ENCODE data around the gene MGMT. TPM values are rescaled to one million over a fixed set of nuclear protein-coding genes. Genes with fewer than 3 reads are reported as not detected.

Gene MGMT
- polyA plus RNA-seq, 3 donors = 11.7 to 28.1 (median 22.7) TPM

DNA sequence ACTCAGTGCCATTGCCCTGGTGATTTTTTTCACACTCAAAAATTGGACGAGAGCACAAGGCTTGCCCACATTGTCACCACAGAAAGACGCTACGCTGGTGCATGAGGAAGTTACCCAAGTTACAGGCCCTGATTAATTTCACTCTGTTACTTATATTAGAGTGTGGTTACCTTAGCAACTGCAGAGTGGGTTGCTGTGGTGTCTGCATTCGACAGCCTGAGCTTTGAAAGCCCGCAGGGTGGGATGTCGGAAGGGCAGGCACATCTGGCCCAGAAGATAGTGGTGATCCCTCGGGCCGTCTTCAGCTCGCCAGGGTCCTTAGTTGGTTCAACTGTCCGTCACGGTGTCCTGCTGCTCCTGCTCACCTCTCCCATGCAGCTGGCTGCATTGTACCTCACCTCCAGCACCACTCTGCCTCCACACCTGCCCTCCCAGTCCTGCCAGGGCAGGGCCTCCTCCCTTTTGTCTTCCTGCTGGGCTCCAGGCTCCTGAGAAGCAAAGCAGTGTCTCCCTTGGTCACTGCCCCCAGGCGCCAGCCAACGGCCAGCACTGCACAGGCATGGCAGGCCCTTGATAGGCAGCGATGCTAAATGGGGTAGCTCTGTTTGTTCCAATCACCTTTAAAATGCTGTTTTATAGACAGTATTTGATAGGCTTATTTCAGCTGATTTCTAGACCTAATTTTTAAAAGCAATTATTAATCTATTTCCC, 329.8 kb downstream of the MGMT start:
- WGBS, 3 donors = 70 to 74% (median 72%) methylated on average over 14 of the region's 14 CpGs

DNA sequence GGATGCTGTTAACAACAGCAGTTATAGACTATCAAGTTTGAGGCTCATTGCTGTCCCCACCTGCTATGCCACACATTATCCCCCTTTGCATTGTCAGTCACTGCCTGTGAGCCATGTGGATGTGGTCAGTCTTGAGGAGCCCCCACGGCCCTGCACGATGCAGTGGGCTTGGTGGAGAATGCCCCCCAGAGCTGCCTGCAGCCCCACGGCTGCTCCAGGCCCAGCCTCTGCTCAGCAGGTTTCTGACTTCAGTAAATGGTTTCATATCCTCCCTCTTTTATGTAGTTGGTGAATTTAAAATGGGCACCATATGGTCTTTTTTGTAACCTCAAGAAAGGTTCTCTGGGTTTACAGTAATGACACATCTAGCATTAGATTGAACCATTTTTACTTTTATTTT, 332.9 kb downstream of the MGMT start:
- WGBS, 3 donors = 68 to 85% (median 80%) methylated on average over 3 of the region's 3 CpGs
- H3K27ac ChIP-seq (ENCODE audit: low read depth, low read length) = no peak overlapping the region

More for the DNA sequence above, 329.8 kb downstream of the MGMT start:
- H3K27ac ChIP-seq (ENCODE audit: low read depth, low read length) = no peak overlapping the region

DNA sequence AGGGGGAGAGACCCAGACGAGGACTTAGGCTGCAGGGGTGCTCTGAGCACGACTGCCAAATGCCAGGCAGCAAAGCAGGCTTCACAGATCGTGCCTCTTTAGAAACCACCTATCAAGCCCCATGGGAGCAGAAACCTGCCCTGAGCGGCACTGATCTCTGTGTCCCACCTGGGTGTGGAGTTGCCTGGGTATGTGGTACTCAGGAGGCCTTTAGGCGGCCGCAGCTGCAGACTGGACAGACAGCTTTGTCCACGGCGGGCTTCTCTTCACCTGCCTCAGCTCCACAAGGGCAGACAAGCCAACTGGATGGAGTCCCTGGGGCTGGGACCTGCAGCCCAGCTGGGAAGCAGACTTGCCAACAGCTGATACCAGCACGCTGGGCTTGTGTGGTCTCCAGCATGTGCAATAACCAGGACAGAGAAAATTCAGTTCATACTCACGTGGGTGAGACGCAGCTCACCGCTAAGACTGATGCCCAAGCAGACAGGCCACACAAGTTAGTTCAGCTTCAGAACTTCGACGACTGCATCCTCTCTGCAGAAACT, 333.8 kb downstream of the MGMT start:
- no peak overlapping the region for H3K27ac ChIP-seq (ENCODE audit: low read depth, low read length)
- 65 to 76% (median 72%) methylated on average over 14 of the region's 14 CpGs for WGBS, 3 donors

DNA sequence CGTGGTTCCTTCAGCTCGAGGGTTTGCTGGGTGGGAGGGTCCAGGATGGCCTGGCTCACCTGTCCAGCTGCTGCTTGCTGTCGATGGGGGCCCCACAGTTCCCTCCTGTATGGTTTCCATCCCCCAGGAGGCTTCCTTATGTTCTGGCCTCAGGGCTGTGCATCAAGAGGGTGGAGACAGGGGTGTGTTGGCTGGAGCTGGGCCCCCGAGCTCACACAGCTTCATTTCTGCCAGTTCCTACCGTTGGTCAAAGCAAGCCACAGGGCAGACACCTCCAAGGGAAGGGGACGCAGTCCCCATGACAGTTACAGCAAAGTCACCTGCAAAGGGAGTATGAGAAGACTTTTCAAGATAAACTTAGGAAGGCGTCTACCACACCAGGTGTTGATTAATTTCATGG, 340.2 kb downstream of the MGMT start:
- no peak overlapping the region for H3K27ac ChIP-seq (ENCODE audit: low read depth, low read length)
- whole genome bisulfite sequencing, 3 donors = 81 to 92% (median 86%) methylated on average over 7 of the region's 7 CpGs

DNA sequence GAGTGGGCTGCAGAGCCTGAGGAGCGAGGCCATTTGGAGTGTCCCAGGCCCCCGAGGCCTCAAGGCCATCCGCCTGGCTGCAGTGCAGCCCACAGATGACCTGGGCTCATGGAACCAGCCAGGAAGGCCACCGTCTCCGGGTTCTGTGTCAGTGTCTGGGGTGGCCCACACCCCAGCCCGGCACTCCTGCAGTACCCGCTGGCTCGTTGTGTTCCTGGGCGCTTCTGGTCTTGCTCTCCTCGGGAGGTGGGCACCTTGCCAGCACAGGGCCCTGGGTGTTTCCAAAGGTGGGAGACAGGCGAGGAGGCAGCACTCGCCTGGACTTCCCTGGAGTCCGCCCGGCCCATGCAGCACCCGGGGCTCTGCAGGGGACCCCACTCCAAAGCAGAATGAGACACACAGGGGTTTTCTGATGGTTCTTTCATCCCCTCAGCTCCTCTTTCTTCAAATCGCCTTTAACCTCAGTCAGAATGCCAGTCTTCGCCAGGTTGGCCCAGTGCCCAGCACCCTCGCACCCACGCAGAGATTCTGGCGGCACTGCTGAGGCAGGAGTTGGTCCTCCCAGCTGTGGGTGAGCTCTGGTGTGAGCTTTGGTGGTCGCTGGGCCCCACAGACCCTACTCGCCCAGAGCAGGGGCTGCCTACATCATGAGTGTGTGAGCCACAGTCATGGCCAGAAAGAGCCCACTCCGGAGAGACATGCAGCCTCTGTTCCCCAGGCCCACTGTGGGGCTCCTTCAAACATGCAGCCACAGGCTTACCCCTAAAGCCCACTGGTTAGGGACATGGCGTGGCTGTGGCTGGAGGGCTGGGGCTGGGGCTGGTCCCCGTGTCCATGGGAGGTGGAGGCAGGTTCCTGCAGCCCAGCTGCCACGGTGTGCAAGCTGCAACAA, 341.3 kb downstream of the MGMT start:
- no peak overlapping the region for H3K27ac ChIP-seq (ENCODE audit: low read depth, low read length)
- WGBS, 3 donors = 83 to 89% (median 86%) methylated on average over 26 of the region's 26 CpGs

DNA sequence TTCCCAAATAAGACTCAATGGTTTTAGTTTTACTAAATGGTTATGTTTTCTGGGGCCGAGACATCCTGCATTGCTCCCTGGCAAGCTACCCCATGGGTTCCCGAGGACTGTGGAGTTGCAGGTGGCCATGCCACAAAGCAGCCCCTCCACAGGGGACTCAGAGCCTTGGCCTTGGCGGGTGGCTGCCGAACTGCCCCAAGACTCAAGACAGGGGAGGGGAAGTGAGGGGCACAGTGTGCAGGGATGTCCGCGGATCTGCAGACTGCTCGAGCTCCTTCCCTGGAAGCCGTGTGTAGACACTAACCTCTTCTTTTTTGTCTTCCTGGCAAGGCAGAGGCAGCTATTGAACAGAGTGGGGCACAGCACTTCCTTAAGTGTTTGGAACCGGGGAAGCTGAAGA, 342.4 kb downstream of the MGMT start:
- no peak overlapping the region for H3K27ac ChIP-seq (ENCODE audit: low read depth, low read length)
- WGBS, 3 donors = 77 to 93% (median 91%) methylated on average over 9 of the region's 9 CpGs

DNA sequence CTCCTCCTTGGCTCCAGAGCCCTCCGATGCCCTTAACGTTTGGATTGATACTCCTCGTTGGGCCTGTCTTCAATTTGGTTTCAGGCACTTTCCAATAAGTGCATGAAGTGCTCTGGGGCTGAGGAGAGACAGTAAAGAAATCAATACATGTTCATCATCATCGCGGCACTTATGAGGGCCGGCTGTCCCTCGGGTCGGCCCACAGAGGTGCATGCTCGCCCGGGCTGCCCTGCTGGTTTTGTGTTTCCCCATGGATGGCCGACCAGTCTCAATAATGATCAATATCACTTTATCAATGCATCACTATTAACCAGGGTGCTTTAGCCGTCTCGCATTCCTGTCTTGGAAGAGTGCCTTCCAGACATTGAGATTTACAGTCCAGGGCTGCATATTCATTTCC, 342.8 kb downstream of the MGMT start:
- WGBS, 3 donors = 79 to 91% (median 90%) methylated on average over 13 of the region's 13 CpGs
- H3K27ac ChIP-seq (ENCODE audit: low read depth, low read length) = no peak overlapping the region

DNA sequence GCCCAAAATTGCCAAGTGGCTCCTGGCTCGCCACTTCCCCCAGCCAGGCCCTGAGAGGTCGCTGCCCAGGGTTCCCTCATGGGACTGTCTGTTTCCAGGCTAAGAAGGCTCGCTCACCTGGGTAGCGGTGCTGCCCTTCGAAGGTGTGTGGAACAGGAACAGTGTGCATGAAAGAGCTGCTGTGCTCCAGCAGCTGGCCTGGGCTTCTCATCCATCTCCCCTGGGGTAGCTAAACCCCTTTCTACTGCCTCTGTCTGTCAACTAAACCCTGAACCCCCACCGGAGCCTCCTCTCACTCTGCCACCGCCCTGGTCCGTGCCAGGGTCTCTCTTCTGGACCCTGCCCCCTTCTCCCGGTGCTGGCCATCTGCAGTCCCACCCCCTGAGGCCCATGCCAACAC, 344.2 kb downstream of the MGMT start:
- H3K27ac ChIP-seq (ENCODE audit: low read depth, low read length) = no peak overlapping the region
- 75 to 94% (median 83%) methylated on average over 9 of the region's 9 CpGs for WGBS, 3 donors

DNA sequence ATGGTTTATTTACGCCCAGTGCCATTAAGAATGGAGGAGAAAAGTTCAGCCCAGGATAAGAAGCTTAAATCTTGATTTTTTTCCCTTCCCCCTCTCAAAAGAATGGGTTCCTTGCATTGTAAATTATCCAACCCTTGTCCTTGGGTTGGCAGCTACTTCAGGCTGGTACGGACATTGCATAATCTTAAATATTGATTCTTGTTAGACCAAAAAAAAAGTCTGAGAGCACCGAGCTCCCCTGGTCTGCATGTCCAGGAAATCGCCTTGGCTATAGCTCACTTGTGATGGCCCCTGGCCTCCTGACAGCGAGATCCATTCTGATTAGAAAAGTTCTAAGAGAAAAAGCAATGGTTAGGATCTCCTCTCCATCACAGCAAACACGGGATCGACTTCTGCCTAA, 345.4 kb downstream of the MGMT start:
- no peak overlapping the region for H3K27ac ChIP-seq (ENCODE audit: low read depth, low read length)
- WGBS, 3 donors = 48 to 78% (median 72%) methylated on average over 7 of the region's 7 CpGs

DNA sequence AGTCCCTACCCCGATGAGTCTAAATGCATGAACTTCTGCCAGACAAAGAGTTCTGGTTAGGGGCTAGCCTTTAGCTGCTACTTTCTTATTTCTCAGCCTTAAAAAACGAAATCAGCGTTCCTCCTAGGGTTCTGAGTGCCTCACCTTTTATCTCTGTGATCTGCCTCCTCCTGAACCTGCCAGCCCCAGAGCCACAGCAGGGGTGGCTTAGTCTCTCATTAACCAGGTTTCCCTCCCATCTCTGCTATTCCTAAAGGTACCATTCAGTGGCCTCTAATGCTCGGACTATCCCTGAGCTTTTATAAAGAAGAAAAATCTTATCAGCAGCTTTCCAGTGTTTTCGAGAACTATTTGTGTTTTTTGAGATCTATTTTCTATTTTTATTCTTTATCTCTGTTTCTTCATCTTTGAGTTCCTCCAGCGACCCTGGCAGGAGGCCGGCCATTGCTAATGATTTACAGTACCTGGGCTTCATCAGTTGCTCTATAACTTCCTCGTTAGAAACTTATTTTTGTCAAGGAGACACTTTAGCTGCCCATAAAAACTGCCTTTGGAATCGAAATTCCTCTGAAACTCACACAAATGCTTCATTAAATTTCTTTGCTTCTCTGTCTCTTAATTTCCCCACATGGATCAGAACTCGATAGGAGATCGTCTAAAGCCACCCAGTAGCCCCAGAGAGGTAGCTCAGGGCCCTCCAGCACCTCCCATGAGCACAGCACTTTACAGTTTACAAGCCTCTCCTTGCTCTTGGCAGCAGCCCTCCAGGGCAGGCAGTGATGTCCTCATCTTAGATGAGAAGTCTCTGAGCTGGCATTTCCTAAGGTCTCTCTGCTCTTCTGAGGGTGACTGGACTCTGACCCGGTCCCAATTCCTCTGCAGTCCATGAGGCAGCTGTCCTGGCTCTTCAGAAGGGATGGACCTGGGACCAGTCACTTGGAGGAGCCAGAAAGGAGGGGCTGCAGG, 347.9 kb downstream of the MGMT start:
- 37 to 62% (median 58%) methylated on average over 12 of the region's 12 CpGs for WGBS, 3 donors

DNA sequence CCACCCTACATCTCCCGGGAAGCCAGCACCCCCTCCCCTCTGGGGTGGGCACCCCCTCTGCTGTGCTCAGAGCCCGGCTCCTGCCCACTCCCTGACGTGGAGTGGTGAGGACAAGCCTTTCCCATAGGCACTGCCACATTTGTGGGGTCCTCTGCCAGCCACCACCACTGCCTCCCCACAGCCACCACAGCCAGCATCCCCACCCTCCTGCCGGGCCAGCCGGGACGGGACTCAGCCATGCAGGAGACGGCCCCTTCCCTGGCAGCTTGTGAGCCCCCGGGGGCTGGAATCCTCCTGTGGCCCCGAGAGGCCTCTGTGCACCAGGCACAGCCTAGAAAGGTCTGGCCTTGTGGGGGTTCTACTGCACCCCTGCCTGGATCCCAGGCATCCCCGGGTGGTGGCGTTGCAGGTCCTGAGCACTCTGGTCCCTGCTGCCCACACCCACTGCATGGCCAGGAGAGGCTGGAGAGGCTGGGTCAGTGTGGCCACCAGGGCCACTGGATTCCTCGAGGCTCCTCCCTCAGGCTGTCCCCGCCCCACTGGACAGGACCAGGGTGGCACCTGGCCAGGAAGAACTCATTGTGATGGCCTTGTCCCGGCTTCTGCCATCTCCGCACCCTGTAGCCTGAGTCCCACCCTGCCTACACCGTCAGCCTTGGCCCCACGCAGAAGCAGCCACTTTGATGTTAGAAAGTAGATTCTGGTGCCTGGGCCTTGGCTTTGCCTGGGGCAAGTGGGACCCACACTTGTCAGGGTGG, 349.0 kb downstream of the MGMT start:
- WGBS, 3 donors = 90 to 91% (median 90%) methylated on average over 17 of the region's 17 CpGs
- H3K27ac ChIP-seq (ENCODE audit: low read depth, low read length) = no peak overlapping the region

More for the DNA sequence above, 347.9 kb downstream of the MGMT start:
- no peak overlapping the region for H3K27ac ChIP-seq (ENCODE audit: low read depth, low read length)

DNA sequence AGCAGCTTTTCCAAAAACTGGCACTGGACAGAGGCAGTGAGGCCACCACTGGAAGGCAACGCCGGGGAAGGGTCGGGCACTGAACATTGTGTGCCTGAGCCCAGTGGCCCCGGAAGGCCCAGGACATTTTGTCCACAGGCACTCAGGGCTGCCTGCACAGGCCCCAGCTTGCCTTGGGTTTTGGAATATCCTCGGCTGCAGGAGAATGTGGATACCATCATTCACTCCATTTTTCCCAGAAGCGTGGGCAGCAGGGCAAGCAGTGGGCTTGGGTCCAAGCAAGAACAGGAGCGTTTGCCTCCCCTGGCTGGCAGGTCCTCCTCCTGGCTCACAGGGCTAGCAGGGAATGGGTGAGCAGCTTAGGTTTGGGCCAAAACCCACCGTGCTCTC, 349.6 kb downstream of the MGMT start:
- WGBS, 3 donors = 89 to 94% (median 92%) methylated on average over 8 of the region's 8 CpGs
- H3K27ac ChIP-seq (ENCODE audit: low read depth, low read length) = no peak overlapping the region
